Fibroblast of skin of right biceps (primary cell): ENCODE measurements around the gene MMP15.

Experiments used
- DNase-seq: peaks from one replicate; pipeline ENCODE4 v3.0.0-alpha.2; 2013

Gene MMP15

DNA sequence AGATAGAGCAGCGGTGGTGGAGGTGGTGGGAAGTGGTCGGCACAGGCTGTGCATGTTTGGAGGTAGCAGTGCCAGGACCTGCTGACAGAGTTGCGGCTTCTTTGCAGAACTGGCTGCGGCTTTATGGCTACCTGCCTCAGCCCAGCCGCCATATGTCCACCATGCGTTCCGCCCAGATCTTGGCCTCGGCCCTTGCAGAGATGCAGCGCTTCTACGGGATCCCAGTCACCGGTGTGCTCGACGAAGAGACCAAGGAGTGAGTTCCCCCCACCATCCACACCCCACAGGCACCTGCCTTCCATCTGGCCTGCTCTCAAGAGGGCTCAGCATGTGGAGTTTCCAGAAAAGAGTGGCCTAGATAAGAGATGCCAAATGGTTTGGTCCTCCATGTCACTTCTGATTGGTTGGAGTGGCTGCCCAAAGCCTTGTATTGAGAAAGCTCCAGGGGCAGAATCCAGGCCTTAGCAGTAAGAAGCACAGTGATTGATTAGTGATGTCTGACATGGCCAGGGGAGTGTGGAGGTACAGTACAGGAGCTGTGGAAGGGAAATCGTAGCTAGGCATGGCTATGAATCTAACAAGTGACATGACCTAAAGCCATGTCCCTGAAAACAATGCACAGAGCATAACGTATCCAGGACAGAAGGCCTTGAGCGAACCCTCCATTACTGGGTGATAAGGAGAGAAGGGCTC, 12.0 kb downstream of the MMP15 start:
- DNase-seq = no peak

GRCh38 chr16:58038219-58038641, 12.7 kb downstream of the MMP15 start:
- no peak for DNase-seq

GRCh38 chr16:58039829-58040495, 14.4 kb downstream of the MMP15 start:
- DNase-seq = no peak

GRCh38 chr16:58040496-58040846, 14.9 kb downstream of the MMP15 start:
- DNase-seq = no peak

DNA sequence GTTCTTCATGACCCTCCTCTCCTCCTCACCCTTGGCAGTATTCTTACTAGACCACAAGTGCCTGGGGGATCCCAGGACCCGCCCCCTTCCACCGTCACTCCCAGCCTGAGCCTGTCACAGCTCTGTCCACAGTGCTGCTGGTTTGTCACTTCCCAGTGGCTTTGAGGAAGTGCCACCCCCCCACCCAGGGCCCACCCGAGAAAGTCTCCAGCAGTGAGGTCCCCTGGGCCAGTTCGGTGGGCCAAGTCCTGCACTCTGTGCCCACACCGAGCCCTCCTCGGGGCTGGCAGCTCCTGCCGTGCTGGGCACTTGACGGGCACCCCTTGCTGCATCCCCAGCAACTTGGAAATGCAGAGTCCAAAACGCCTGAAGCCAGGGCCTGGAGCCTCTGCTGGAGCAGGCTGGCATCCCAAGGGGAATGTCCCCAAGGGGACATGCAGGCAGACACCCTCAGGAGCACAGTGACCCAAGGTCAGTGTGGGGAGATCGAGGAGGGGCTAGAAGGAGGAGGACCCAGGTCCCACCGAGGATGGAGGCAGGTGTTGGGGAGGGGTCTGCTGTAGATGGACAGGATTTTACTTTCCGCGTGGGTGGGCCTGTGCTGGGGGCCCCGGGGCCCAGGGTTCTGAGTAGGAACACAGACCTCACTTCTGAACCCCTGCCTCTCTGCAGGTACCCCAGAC, 15.5 kb downstream of the MMP15 start:
- DNase-seq = no peak

- DNase-seq = no peak
These were observed 16.0 kb downstream of the MMP15 start for GRCh38 chr16:58041628-58041955.

DNA sequence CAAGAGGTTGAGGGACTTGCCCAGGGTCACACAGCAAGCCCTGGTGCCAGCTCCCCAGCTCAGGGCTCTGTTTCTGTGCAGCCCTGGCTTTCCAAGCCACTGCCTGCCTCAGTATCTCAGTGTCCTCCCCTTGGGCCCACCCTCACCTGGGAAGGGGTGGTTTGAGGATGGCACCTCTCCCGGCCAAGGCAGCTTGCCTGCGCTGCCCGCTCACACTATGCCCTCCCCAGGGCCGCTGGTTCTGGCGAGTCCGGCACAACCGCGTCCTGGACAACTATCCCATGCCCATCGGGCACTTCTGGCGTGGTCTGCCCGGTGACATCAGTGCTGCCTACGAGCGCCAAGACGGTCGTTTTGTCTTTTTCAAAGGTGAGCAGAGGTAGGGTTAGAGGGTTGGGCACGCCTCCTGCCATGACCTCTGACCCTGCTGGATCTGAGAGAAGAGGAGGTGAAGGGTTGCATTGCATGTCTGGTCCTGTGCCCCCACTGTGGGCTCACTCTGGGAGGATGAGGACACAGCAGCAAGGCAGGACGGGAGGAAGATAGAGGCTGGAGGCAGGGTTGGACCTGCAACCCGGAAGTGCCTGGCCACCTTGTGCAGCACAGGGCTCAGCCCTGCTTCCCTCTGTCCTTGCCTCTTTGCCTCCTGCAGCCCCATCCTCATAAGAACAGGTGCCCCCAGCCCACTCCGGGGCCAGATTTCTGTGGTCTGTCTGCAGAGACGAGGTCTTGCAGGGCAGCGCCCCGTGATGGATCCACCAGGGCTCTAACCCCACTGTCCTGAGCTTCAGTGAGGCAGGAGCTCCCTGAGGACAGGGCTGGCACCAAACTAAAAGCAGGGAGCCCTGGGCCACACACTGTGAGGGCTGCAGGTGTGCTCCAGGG, 16.7 kb downstream of the MMP15 start:
- DNase-seq = no peak

GRCh38 chr16:58042886-58043515, 17.4 kb downstream of the MMP15 start:
- no peak for DNase-seq

- DNase-seq = no peak
These were observed 18.1 kb downstream of the MMP15 start for GRCh38 chr16:58043571-58044155.

- DNase-seq = no peak
These were observed 18.9 kb downstream of the MMP15 start for GRCh38 chr16:58044266-58045019.

DNA sequence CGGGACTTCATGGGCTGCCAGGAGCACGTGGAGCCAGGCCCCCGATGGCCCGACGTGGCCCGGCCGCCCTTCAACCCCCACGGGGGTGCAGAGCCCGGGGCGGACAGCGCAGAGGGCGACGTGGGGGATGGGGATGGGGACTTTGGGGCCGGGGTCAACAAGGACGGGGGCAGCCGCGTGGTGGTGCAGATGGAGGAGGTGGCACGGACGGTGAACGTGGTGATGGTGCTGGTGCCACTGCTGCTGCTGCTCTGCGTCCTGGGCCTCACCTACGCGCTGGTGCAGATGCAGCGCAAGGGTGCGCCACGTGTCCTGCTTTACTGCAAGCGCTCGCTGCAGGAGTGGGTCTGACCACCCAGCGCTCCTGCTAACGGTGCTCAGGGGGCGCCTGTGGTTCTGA, 19.5 kb downstream of the MMP15 start:
- DNase-seq = no peak

DNA sequence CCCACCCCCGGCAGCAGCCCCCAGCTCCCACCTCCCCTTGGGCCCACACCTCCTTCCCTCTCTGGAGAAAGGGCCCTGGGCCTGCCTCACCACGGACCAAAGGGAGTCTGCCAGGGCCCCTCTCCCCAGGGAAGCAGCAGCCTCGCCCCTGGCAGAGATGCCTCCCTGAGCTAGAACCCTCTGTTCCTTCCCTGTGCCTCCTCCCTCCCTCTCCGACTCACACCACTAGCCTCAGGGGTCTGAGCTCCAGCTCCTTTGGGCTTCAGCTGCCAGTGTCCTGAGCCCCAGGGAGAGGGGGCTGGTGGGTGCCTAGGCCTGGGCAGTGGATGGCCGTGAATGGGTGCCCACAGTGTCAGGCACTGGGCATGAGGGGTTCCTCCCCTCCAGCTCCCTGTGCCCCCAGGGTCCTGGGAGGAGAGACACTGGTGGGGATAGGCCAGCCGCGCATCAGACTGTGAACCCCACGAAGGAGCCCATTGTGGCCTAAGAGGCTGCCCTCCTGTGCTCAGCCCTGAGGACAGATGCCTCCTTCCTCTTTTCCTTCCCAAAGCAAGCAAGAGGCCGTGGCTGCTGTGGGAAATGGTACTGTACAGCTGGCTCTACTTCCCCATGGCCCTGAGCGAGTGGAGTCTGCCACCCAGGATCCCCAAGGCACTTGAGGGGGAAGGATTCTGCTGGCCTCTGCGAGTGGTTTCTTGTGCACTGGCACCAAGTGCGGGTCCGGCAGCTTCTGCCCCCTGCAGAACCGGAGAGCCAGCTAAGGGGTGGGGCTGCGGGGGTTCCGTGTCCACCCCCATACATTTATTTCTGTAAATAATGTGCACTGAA, 20.7 kb downstream of the MMP15 start:
- DNase-seq = no peak

DNA sequence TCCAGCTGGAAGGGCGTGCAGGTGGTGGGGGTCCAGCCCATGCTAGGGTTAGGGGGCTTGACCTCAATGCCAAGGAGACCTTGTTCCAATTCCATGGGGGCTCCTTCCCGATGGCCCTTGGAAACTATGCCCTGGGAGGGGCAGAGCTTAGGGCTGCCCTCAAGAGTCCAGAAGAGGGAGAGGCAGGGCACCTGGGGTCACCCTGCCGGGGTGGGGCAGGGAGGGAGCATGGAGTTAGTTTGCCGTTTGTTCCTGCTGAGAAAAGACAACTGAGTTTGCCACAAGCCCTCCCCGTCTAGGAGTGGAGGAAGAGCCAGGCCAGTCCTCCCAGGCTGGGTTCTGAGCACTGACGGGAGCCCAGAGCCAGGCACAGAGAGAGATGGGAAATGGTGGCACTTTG, 21.4 kb downstream of the MMP15 start:
- no peak for DNase-seq

- no peak for DNase-seq
These were observed 22.2 kb downstream of the MMP15 start for GRCh38 chr16:58047557-58048348.

GRCh38 chr16:58048494-58049231, 23.1 kb downstream of the MMP15 start:
- no peak for DNase-seq

DNA sequence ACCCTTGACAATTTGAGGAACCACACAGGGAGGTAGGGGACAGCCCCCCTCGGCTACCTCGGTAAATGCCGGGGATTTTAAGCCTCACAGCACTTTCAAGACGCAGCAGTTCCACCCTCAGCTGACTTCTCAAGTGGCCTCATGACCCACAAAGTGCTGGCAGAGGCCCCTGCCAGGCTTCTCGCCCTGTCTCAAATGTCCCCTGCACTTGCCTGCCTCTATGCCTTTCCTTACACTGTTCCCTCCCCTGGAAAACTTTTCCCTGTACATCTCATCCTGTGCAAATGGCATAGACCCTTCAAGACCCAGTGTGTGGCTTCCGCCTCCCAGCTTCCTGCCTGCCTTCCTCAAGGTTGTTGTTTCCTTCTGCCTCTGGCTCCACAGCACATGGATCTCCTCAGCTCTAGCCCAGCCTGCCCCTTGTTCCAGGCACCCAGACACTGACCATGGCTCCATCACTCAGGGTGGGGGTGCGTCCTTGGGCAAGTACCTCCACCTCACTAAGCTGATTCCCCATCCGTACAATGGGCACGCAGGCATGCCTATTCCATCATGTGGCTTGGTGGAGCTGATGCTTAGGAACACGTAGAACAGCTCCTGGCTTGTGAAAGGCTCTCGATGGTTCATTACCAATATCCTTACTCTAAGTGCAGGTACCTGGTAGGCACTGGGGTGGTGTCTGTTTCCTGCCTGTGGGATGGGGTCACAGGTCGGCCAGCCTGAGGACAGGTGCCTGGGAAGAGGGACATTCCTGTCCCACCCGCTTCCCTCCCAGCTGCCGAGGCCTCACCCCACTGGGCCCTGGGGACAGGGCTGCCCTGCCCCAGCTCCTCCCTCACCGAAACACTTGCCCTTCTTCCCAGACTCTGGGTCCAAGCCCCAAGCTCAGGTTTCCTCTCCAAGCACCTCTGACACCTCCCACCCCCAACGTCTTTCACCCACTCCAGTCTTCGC, 24.0 kb downstream of the MMP15 start:
- no peak for DNase-seq

- DNase-seq = no peak
These were observed 25.7 kb downstream of the MMP15 start for GRCh38 chr16:58051296-58051695.
